ENCODE data around the gene HHATL.

GRCh38 chr3:42751609-42752008 lies 49.0 kb upstream of the HHATL start:
- TF ChIP-seq EZH2 (optimal IDR thresholded peaks at IDR 0.05; ENCODE audit: low read depth, low read length) (no peak), CTCF (IDR thresholded peaks at IDR 0.05; ENCODE audit: low read length) (no peak), EZH2phosphoT487 (IDR thresholded peaks at IDR 0.05; ENCODE audit: low read length) (no peak)
